NT2/D1 (cell line): Measurements from ENCODE around the gene LSM14B.

Experiments used
- YY1 ChIP-seq: IDR thresholded peaks from 2 replicates; pipeline ENCODE4 v1.6.1; 2011; ENCODE audit not compliant: insufficient read length, insufficient read depth
- ZNF274 ChIP-seq: IDR thresholded peaks from 2 replicates; pipeline ENCODE4 v1.6.1; 2011; ENCODE audit warnings: mild to moderate bottlenecking, low read depth, low read length

GRCh38 chr20:62148908-62149314, 26.6 kb downstream of the LSM14B start:
- no peak for TF ChIP-seq ZNF274
- TF ChIP-seq YY1 = no peak
